NCI-H1092 treated with DMSO at 0.1 percent for 48 hours (cell line): ENCODE results near the gene KDM2B.
"Not testable (repeated sequence)": the region's sequence is repeated elsewhere in the genome, so short reads cannot be mapped to it uniquely, and the experiment has no call there.

Experiments
- DNase-seq: peaks from one replicate; lab custom pipeline; 2025; lab: John Stamatoyannopoulos, UW

Gene KDM2B

GRCh38 chr12:121384891-121385290 is 195.9 kb downstream of the KDM2B start:
- DNase-seq: not testable (repeated sequence)

GRCh38 chr12:121383601-121384021 is 197.2 kb downstream of the KDM2B start:
- DNase-seq: no peak

- no peak for DNase-seq
Measured at GRCh38 chr12:121379945-121380344, 200.9 kb downstream of the KDM2B start.
